Tongue (tissue), 3 donors: ENCODE data around the gene NPC1L1. TPM values are rescaled to one million over a fixed set of nuclear protein-coding genes. Genes with fewer than 3 reads are reported as not detected.

Experiments
- DNase-seq: peaks from one replicate; pipeline ENCODE4 v3.0.0-alpha.2; 2015
- small RNA-seq: library from RNA; depleted of rRNA; stranded (forward); fragments of <200 nt; gene quantifications from one replicate; pipeline ENCODE3, GENCODE V24; 2014; ENCODE audit warnings: low replicate concordance
- total RNA-seq: library from RNA; depleted of rRNA; stranded (reverse); fragments of >200 nt; gene quantifications from one replicate; pipeline ENCODE4 v1.2.3, GENCODE V29; 2014

NPC1L1 gene
- total RNA-seq, 1 donor from 2014 or later: not detected

DNA sequence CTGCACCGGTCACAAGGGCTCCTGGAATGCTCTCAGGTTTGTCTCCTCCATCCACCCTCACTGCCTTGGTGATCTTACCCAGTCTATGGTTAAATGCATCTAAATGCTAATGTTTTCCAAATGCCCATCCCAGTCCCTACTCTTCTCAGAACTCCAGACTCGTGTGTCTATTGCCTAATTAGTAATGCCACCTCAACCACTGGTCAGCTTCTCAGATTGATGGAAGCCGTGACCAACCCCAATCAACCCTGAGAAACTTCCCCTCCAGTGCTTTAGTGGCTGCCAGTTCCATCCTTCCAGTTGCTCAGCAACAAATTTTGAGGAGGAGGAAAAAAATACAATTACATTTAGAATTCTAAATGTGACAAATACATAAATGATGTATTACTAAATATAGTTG, 69.3 kb downstream of the NPC1L1 start:
- no peak for DNase-seq

DNA sequence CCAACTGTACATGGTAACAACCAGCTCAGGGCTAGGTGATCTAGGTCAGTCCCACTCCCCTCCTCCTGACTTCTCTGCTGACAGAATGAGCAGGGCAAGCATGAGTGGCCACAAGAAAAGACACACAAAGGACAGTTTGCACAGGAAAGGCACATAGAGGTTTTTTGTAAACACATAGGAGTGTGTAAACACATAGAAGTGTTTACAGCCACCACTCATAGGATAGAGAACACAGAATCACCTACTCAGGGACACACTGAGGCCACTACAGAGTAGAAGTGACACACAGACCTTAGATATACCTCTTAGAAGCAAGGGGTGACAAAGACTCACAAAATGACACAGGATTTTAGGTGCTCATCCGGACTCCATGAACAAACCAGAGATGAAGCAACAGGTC, 69.7 kb downstream of the NPC1L1 start:
- no peak for DNase-seq

DNA sequence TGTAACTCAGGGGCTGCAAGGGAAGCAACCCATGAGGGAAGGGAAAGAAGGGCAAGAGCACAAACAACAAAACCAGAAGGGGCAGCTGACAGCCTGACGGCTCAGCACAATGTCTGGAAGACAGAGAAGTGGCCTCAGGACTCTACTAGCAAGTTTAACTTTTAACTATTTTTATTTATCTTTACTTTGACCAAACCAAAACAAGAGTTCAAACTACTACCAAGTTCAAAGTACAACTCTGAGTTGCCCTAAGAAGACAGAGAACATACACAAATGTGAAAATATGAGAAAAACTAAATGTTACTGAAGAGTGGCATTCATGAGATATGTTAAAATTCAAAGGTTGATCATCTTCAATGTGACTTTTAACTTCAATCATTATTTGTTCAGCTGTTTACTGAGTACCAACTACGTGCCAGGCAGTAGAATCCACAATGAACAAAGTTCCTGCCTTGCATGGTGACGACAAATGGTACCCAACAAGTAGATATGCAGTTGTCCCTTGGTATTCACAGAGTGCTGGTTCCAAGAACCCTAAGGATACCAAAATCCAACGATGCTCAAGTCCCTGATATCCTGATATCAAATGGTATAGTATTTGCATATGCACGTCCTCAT, 70.4 kb downstream of the NPC1L1 start:
- no peak for DNase-seq

DNA sequence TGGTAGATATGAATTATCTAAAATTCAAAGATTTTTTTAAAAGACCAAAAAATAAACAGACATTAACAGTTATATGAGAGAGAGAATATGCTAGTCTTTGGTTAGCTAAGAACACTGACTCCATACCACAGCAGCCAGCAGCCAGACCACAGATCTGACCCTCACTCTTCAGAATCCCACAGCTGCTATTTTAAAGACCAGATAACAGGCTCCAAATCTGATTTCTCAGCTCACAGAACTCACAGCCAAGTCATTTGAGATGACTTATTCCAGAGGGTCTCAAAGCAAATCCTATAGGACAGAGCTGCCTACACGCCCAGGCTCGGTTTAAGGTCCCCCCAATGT, 71.0 kb downstream of the NPC1L1 start:
- peak; percentile 13 for DNase-seq

DNA sequence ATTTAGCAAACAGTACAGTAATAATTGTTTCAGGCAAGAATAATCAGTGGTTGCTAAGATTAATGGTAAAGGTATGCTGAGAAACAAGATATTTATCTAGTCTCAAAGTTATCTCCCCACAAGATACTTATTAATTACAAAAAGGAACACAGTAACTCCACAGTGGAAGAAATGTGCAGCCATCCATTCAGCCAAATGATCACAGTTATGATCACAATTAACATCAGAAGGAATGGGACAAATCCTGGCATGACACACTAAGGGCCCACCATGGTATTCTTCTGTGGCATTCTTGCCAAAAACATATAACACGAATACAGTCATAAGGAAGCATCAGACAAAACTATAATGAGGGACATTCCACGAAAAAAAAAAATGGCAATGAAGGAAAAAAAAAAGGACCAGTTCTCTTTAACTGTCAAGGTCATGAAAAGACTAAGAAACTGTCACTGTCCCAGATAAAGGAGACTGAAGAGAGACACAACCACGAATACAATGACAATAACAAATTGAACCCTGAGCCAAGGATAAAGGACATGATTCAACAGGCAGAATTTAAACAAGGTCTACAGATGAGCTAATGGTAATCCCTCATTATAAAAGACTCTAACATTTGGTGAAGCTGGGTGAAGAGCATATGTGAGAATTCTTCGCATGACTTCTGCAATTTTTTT, 71.5 kb downstream of the NPC1L1 start:
- DNase-seq: no peak

DNA sequence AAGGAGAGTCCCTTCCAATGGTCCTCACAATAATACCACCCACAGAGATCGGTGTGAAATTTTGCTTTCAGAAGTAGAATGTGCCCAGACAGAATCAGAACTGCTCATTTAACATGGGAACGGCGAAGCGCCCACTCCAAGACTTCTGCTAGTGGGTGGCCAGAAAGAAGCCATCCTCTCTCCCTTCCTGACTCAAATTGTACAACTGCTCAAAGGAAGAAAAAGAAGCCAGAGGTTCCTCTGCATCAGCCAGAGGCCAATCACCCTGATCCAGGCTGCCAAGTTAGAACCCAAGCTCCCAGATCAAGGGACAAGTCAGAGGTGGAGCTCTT, 73.9 kb downstream of the NPC1L1 start:
- no peak for DNase-seq

DNA sequence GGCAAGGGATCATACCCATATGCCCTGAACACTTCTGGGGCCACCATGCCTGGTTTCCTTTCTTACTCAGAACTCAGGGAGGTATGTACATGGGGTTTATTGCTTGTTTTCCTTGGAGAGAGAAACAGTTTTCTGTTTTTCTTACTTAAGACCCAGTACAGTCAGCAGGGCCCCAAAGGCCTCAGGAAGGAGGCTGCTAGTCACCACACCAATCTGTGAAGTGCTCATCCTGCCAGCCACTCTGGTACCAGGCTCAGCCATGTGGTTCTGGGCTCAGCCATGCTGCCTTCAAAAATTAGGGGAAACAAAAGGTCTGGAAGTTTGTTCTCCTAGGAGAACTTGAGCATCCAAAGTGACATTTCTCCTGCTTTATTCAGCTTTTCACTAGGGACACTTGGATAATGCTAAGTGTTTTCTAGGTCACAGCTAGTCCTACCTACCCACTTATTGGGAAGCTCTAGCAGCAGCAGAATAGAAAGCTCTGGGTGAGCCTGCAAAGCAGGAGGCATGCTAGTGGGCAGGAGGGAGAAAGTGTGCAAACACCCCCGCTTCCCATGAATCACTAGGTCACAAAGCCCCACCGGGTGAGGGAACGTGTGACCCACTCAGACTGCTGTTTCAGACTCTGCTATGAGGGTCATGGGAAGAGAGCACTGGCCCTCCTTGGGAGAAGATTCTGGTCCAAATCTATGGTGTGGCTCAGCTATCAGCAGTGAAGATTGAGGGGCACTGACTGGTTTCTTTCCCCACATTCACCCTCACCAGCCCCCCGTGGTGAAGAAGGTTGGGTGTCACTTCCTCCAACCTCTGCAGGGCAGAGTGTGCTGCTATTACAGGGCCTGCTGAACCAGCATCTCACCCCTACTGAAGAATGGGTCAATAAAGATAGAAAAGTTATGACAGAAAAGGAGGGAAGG, 74.6 kb downstream of the NPC1L1 start:
- DNase-seq: no peak

DNA sequence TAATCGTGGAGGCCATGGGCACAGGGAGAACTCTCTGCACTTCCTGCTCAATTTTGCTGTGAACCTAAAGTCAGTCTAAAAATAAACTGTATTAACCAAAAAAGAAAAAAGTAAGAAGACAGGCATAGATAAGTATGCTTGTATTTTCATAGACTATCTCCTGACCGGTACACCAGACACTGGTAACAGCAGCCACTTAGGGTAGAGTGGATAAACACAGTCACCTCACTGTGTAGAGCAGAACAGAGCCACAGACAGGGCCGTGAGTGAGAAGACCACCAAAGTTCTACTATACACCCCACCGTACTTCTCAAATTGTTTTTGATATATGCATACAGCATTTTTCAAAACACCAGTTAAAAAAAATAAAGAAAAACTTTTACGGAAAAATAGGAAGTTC, 75.6 kb downstream of the NPC1L1 start:
- no peak for DNase-seq

DNA sequence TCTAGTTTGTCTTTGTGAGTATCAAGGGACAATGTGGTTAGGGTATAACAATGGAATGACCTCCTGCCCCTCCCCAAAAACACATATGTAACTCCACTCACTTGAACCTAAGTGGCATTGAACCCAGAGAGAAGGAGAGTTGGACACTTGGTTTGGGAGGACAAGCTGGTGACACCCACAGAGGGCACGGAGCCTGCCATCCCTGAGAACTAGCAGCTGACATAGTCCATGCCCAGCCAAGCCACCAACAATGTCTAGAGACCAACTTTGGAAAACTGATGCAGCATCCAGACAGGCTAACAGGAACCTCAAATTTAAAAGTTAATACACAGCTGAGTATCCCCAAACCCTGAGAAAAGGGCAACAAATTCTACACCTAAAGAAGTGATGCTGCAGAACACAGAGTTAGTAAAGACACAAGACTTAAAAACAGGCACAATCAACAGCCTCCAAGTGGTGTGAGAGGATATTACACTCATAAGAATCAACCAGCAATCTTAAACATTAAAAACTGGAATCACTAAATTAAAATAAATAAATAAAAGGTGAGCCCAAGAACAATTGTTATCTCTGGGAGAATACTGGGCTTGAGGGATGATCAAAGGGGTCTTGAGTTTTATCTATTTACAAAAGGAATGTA, 77.8 kb downstream of the NPC1L1 start:
- no peak for DNase-seq

Small RNA genes lying within 50 kb of the gene (small RNA-seq; reads per million reads assigned to genes)
- gene RNU6-1097P: not detected

Other genes with a start within 250 kb of the NPC1L1 start
- 26.7 TPM for gene CAMK2B, start 215.7 kb downstream of the NPC1L1 start, total RNA-seq
- gene NUDCD3, start 50.7 kb downstream of the NPC1L1 start, total RNA-seq: 88.2 TPM
- 49.4 TPM for gene DDX56, start 32.6 kb upstream of the NPC1L1 start, total RNA-seq
- 255 TPM for gene TMED4, start 40.9 kb upstream of the NPC1L1 start, total RNA-seq
- gene OGDH, start 65.3 kb upstream of the NPC1L1 start, total RNA-seq: 198 TPM
- 9.6 TPM for gene ZMIZ2, start 207.5 kb upstream of the NPC1L1 start, total RNA-seq